Endodermal cell (in vitro differentiated cells): ENCODE data around the gene RHBDL1. TPM values are rescaled to one million over a fixed set of nuclear protein-coding genes. Genes with fewer than 3 reads are reported as not detected.

ENCODE experiments used
- DNase-seq: peaks from one replicate; pipeline ENCODE4 v3.0.0-alpha.2; 2017
- H3K27ac ChIP-seq: 2 replicates; pipeline ENCODE4 v1.5.1; 2013; ENCODE audit warnings: mild to moderate bottlenecking, low read depth, low read length, moderate library complexity
- H3K27me3 ChIP-seq: 2 replicates; pipeline ENCODE4 v1.6.1; 2013; ENCODE audit warnings: mild to moderate bottlenecking, low read length, moderate library complexity; ENCODE audit not compliant: insufficient read depth, control insufficient read depth, poor library complexity, severe bottlenecking
- H3K36me3 ChIP-seq: 2 replicates; pipeline ENCODE4 v1.7.0; 2013; ENCODE audit warnings: mild to moderate bottlenecking, low read length, moderate library complexity; ENCODE audit not compliant: control insufficient read depth, insufficient read depth
- H3K4me1 ChIP-seq: one replicate; pipeline ENCODE4 v1.7.0; 2013; ENCODE audit warnings: low read length; ENCODE audit not compliant: control insufficient read depth, insufficient read depth
- H3K4me3 ChIP-seq: 2 replicates; pipeline ENCODE4 v1.5.1; 2013; ENCODE audit warnings: mild to moderate bottlenecking, low read length, moderate library complexity
- H3K9ac ChIP-seq: 2 replicates; pipeline ENCODE4 v1.6.1; 2013; ENCODE audit warnings: mild to moderate bottlenecking, low read length, moderate library complexity; ENCODE audit not compliant: poor library complexity, severe bottlenecking; ENCODE audit errors: extremely low read depth
- H3K9me3 ChIP-seq: 2 replicates; pipeline ENCODE4 v1.6.1; 2013; ENCODE audit warnings: mild to moderate bottlenecking, low read length, moderate library complexity; ENCODE audit not compliant: control insufficient read depth
- H3K27ac Mint-ChIP-seq: 2 replicates; pipeline ENCODE4 v1.8.0; 2020; ENCODE audit warnings: mixed read lengths
- H3K27me3 Mint-ChIP-seq: 2 replicates; pipeline ENCODE4 v1.8.0; 2021; ENCODE audit warnings: mild to moderate bottlenecking, mixed read lengths; ENCODE audit not compliant: insufficient read depth
- H3K36me3 Mint-ChIP-seq: 2 replicates; pipeline ENCODE4 v1.8.0; 2020; ENCODE audit warnings: low read depth, mixed read lengths
- H3K4me1 Mint-ChIP-seq: 2 replicates; pipeline ENCODE4 v1.8.0; 2020; ENCODE audit warnings: mixed read lengths
- H3K4me3 Mint-ChIP-seq: 2 replicates; pipeline ENCODE4 v1.8.0; 2020; ENCODE audit warnings: mild to moderate bottlenecking, moderate library complexity, mixed read lengths
- H3K9me3 Mint-ChIP-seq: 2 replicates; pipeline ENCODE4 v1.8.0; 2020; ENCODE audit warnings: mild to moderate bottlenecking, mixed read lengths
- CTCF ChIP-seq: fragments of 200-600 bp; sonication (generic); conservative IDR thresholded peaks from 2 replicates; pipeline ENCODE4 v1.5.0; 2021; ENCODE audit warnings: antibody characterized with exemption, mild to moderate bottlenecking
- WGBS, 2 experiments: methylation state at CpG; one replicate each; pipeline versions ENCODE4 v1.1.5 to v1.1.7; 2013; ENCODE audit warnings: missing lambda C conversion rate in 2 of 2, mixed read lengths in 1 of 2; ENCODE audit not compliant: insufficient coverage in 1 of 2, insufficient read length in 1 of 2; 5-methylcytosine and 5-hydroxymethylcytosine counted together
- total RNA-seq, 2 donors: library from RNA; stranded (reverse); fragmentation: NEBNext Ultra II Directional in 1 of 2; extraction: Animal tissue kit (Norgen Biotek cat#: 25700) in 1 of 2; gene quantifications; 2 replicates in 1 of 2; 3 replicates in 1 of 2; pipeline ENCODE4 v1.2.1, GENCODE V29; 2021

The RHBDL1 gene
- total RNA-seq, 2 donors from 2014 or later: 3.7 to 5.1 TPM

DNA sequence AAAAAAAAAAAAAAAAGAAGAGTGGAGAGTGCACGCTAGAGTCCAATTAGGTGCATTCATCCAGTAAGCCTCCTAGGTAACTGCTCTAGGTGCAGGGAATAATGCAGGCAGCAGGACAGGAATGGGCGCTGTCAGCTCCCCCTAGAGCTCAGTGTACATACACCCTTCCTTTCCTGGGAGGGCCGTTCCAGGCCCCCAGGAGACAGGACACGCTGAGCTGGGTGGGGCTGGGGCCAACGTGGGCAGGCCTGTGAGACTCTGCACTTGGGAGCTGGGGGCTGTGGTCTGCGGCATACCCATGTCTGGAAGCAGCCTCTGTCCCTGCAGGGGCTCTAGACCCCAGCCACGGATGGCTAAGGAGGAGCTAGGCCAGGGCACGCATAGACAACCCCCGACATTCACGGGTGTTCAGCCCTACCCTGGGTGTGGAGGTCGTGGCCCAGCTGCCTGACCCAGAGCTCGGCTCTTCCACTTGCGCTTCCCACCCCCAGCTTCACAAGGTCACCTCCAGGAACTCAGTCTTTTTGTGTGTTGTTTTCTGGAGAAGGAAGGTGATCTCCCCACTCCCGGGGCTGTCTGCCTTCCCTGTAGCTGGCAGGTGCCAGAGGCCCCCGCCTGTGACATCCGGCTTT is 44.5 kb downstream of the RHBDL1 start:
- Mint-ChIP-seq H3K36me3 (no peaks in the 10 kb centered on the region), H3K4me1 (peaks cover 9% of the 10 kb centered on the region), H3K27me3 (peaks cover 8% of the 10 kb centered on the region), H3K4me3 (peak overlapping the region; percentile 67), H3K9me3 (no peaks in the 10 kb centered on the region), H3K27ac (peak overlapping the region; percentile 84)
- H3K27ac ChIP-seq: peak overlapping the region; percentile 76
- H3K27me3 ChIP-seq: peaks cover 8% of the 10 kb centered on the region
- DNase-seq: peak; percentile 63
- TF ChIP-seq CTCF: no peak
- H3K4me1 ChIP-seq: peaks cover 8% of the 10 kb centered on the region
- peak overlapping the region; percentile 87 for H3K4me3 ChIP-seq
- H3K36me3 ChIP-seq: no peaks in the 10 kb centered on the region
- 34 to 38% methylated on average over 4 to 16 of the region's 16 CpGs for WGBS, 2 experiments
- H3K9ac ChIP-seq: peak overlapping the region; percentile 59
- H3K9me3 ChIP-seq: no peaks in the 10 kb centered on the region

DNA sequence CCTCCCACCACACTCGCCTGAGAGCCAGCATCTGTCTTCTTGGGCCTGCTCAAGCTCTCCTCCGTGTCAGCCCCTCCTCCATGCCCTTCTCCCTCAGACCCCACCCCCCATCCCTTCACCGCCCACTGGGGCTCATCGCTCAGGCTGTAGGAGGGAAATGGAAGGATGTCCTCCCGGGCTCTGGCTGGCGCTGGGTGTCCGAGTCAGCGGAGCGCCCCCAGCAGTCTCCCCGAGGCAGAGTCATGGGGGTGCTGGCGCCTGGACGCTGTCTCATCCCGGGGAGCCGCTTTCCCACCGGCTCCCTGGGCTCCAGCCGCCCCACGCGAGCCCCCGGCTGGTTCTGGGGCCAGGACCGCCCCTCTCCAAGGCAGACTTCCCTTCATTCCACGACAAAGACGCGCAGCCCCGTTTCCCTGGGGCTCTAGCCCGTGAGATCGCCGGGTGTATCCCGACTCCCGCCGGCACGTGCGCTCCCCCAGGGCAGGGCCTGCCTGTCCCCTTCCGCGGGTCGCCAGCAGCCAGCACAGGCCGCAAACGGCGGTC is 45.0 kb downstream of the RHBDL1 start:
- Histone ChIP-seq H3K4me3 (peak overlapping the region; percentile 87), H3K9me3 (no peaks in the 10 kb centered on the region), H3K27me3 (peaks cover 9% of the 10 kb centered on the region), H3K9ac (peak overlapping the region; percentile 59), H3K4me1 (peaks cover 8% of the 10 kb centered on the region), H3K36me3 (no peaks in the 10 kb centered on the region), H3K27ac (peak overlapping the region; percentile 88)
- peaks cover 13% of the 10 kb centered on the region for H3K27me3 Mint-ChIP-seq
- no peaks in the 10 kb centered on the region for H3K36me3 Mint-ChIP-seq
- peak overlapping the region; percentile 84 for H3K27ac Mint-ChIP-seq
- WGBS, 2 experiments: 0% methylated on average over 12 to 38 of the region's 38 CpGs
- TF ChIP-seq CTCF: peak; percentile 29
- H3K4me1 Mint-ChIP-seq: peaks cover 9% of the 10 kb centered on the region
- no peaks in the 10 kb centered on the region for H3K9me3 Mint-ChIP-seq
- DNase-seq: peak; percentile 88
- peak overlapping the region; percentile 67 for H3K4me3 Mint-ChIP-seq

DNA sequence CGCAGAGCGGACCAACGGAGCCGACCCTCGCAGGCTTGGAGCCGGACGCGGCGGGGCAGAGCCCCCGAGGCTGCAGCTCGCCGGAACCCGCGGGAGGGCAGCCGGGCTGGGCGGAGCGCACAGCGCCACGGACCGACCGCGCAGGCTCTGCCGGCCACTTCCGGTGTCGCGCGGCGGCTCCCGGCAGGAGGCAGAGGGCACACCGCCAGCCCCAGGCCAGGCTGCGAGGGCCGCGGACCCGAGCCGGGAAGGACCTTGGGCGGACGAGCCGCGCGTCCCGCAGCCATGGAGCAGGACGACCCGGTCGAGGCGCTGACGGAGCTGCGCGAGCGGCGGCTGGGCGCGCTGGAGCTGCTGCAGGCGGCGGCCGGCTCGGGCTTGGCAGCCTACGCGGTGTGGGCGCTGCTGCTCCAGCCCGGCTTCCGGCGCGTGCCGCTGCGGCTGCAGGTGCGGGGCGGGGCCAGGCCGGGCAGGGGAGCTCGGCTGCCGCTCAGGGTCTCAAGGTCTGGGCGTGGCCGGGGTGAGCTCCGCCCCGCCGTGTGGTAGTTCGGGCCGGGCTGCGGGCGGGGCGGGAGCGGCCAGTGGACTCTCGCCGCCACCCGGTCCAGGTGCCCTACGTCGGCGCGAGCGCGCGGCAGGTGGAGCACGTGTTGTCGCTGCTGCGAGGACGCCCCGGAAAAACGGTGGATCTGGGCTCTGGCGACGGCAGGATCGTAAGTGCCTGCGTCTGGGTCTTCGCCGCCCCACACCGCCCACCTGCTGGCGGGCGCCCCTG is 45.7 kb downstream of the RHBDL1 start, which contains the start of gene ANTKMT:
ANTKMT (plus strand) TSS at position 157 of the 775 bp plus-strand sequence; CDS start at position 286, 129 bp downstream.
- peak within 1 kb of the TSS; percentile 67 for H3K4me3 Mint-ChIP-seq
- Histone ChIP-seq H3K4me3 (peak within 1 kb of the TSS; percentile 87), H3K27me3 (peaks cover 11% of the 10 kb centered on the region), H3K36me3 (no peaks in the 10 kb centered on the region), H3K9ac (peak within 1 kb of the TSS; percentile 59), H3K9me3 (no peaks in the 10 kb centered on the region), H3K4me1 (peaks cover 8% of the 10 kb centered on the region), H3K27ac (peak within 1 kb of the TSS; percentile 88)
- H3K4me1 Mint-ChIP-seq: peaks cover 5% of the 10 kb centered on the region
- no peaks in the 10 kb centered on the region for H3K36me3 Mint-ChIP-seq
- no peak for TF ChIP-seq CTCF
- H3K27me3 Mint-ChIP-seq: peaks cover 15% of the 10 kb centered on the region
- H3K9me3 Mint-ChIP-seq: no peaks in the 10 kb centered on the region
- DNase-seq: peak; percentile 96
- 11 to 12% methylated on average over 45 to 106 of the region's 106 CpGs for WGBS, 2 experiments
- H3K27ac Mint-ChIP-seq: peak within 1 kb of the TSS; percentile 84
